ENCODE results near the gene LRR1. TPM values are rescaled to one million over a fixed set of nuclear protein-coding genes. Genes with fewer than 3 reads are reported as not detected.
A peak's percentile ranks its signal among the peaks of the same experiment; 100 is the strongest.

Gene LRR1
- total and polyA plus RNA-seq, 9 of the 15 experiments (the other 6 are each of a cell fraction or from before 2014, with no cell fraction given), result 26.5 to 58.1 (median 31.8) TPM

DNA sequence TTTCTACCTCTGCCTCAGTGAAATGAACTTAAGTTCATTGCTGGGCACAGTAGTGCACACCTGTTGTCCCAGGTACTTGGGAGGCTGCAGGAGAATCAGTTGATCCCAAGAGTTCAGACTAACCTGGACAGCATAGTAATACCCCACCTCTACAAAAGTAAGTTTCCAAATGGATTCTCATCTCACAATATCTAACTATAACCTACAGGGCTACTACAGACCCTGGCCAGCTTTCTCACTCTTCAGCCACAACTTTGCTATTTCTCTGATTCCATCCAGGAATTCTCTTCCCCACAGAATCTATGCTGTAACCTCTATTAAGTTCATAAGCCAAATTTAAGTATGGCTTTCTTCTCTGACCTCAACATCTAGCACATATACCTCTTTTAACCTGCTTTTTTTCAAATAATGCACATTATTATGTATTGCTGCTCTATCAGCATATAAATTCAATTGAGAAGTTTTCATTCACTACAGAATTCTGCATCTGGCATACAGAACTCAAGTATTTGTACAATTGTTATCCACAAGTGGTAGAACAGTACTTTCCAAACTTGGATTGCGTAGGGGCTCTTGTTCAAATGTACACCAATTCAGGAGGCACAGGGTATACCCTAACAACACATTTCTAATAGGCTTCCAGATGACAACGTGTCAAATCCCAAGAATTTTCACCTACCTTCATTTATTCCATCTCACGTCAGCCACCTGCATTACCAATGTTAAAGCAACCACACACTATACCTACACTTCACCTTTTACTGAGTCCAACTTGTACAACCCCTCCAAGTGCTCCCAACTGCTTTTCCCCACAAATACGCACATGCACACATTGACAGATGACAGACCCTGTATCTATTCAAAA lies 16.4 kb upstream of the LRR1 start:
- no peak for DNase-seq (ENCODE audit: extremely low read depth in 1 of 4, low spot score in 3 of 4)
- ChIA-PET POLR2A (no interaction called here), CTCF (ENCODE audit: low intra/inter-chr PET ratio) (no interaction called here)
- peak overlapping the region in 1 of 2 experiments; percentile 99; a peak in 1 of 4 replicates for H3K9ac ChIP-seq (ENCODE audit: insufficient read depth in 1 of 2, low read depth in 2 of 2, low read length in 2 of 2)
- no TSS peak for BruUV-seq (replicated peaks)
- H3K9me3 ChIP-seq (replicated peaks; ENCODE audit: control insufficient read depth, insufficient read depth, low read depth, low read length), result no peaks in the 10 kb centered on the region
- WGBS (ENCODE audit: insufficient coverage, low coverage, missing lambda C conversion rate), result 68% methylated on average over 4 of the region's 4 CpGs
- H3K9me1 ChIP-seq (ENCODE audit: control insufficient read depth, insufficient read depth, low read length), result peaks cover 3% of the 10 kb centered on the region
- no peak for FAIRE-seq
- peak; percentile 3 for ATAC-seq
- in situ Hi-C loops (cut with MboI), result no loop called here
- H4K20me1 ChIP-seq (replicated peaks; ENCODE audit: control insufficient read depth, insufficient read depth, low read length), result peaks cover 30% of the 10 kb centered on the region
- peaks cover 67% of the 10 kb centered on the region for H3K79me2 ChIP-seq (ENCODE audit: control insufficient read depth, insufficient read depth, low read length)
- H3K4me1 ChIP-seq (replicated peaks in 1 of 2; ENCODE audit: control insufficient read depth in 2 of 2, insufficient read depth in 2 of 2, low read length in 2 of 2), result peaks cover 6 to 7% of the 10 kb centered on the region in 2 experiments; a peak in 4 of 5 replicates
- no peak overlapping the region for H2AFZ ChIP-seq (ENCODE audit: low read depth, low read length)
- peak overlapping the region; percentile 82; the same call in 1 of the 2 replicates for H3K4me3 ChIP-seq
- peaks cover 55% of the 10 kb centered on the region for H3K36me3 ChIP-seq (ENCODE audit: control insufficient read depth, insufficient read depth, low read length)
- H3K27ac ChIP-seq (ENCODE audit: extremely low read depth, low read depth, low read length), result peak overlapping the region; percentile 37; the same call in 2 of the 3 replicates
- peak overlapping the region; percentile 23 for H3K4me2 ChIP-seq (ENCODE audit: insufficient read depth, low read length)
- H3K27me3 ChIP-seq (ENCODE audit: control insufficient read depth in 2 of 2, insufficient read depth in 2 of 2, low read length in 2 of 2), result no peaks in the 10 kb centered on the region
- intact Hi-C loops (cut with micrococcal nuclease), result no loop called here
- peak; percentile 12 for TF ChIP-seq CHD7 (IDR thresholded peaks at IDR 0.05; ENCODE audit: low read depth, low read length)
- no peak for TF ChIP-seq ZNF75A (CRISPR knock-in tag; IDR thresholded peaks at IDR 0.05)
- TF ChIP-seq ZNF77 (CRISPR knock-in tag; IDR thresholded peaks at IDR 0.05), result 0 out of 2 replicates have a peak, but pooled peaks have one; percentile 21
- TF ChIP-seq KDM4B (IDR thresholded peaks at IDR 0.05; ENCODE audit: borderline replicate concordance in 2 of 2, low read depth in 1 of 2), result no peak
- TF ChIP-seq PHF21A (IDR thresholded peaks at IDR 0.05; ENCODE audit: borderline replicate concordance, low read depth), result no peak
- no peak for TF ChIP-seq PCBP2 (IDR thresholded peaks at IDR 0.05; ENCODE audit: low read depth, low read length, poor library complexity, severe bottlenecking)
- TF ChIP-seq ZNF408 (CRISPR knock-in tag; IDR thresholded peaks at IDR 0.05; ENCODE audit: low read depth), result no peak
- no peak for TF ChIP-seq SRSF1 (IDR thresholded peaks at IDR 0.05; ENCODE audit: low read depth, low read length)
- peak; percentile 7; the same call in 1 of the 2 replicates for TF ChIP-seq STAT5A (IDR thresholded peaks at IDR 0.05; ENCODE audit: borderline replicate concordance, low read length)
- no peak for TF ChIP-seq ZNF507 (tag; conservative IDR thresholded peaks at IDR 0.05)

Data from K562 (cell line).